Measurements from ENCODE around the gene PIGZ. TPM values are rescaled to one million over a fixed set of nuclear protein-coding genes. Genes with fewer than 3 reads are reported as not detected.
A peak's percentile ranks its signal among the peaks of the same experiment; 100 is the strongest.

Gene PIGZ
- under 1 TPM; 0.12 to 0.26 TPM for total RNA-seq

- Mint-ChIP-seq H3K27ac (no peak within 1 kb of the TSS), H3K36me3 (ENCODE audit: low read depth) (no peaks in the 10 kb centered on the region), H3K27me3 (ENCODE audit: low read depth) (peaks cover 20% of the 10 kb centered on the region), H3K4me1 (ENCODE audit: low read depth) (peaks cover 7% of the 10 kb centered on the region), H3K9me3 (peaks cover 4% of the 10 kb centered on the region), H3K4me3 (peak within 1 kb of the TSS; percentile 77)
- intact Hi-C loops (cut with micrococcal nuclease) = loop anchor here (1.0 to 2.0 kb wide), 5 partner anchors 26 to 432 kb away; partner anchors contain the start of genes CEP19, NCBP2 and PIGX
- CTCF ChIA-PET = interaction anchor here (1.4 to 4.0 kb wide), 2 partner anchors 17 to 130 kb away, joined by 3 to 27 read pairs; no protein-coding TSS in a partner anchor
- DNase-seq = peak; percentile 25
Measured at GRCh38 chr3:196968233-196969133, at the start of gene PIGZ. Gene PIGZ (minus strand): TSS chr3:196968833. CDS start chr3:196952031, 16,802 bp downstream.

DNA sequence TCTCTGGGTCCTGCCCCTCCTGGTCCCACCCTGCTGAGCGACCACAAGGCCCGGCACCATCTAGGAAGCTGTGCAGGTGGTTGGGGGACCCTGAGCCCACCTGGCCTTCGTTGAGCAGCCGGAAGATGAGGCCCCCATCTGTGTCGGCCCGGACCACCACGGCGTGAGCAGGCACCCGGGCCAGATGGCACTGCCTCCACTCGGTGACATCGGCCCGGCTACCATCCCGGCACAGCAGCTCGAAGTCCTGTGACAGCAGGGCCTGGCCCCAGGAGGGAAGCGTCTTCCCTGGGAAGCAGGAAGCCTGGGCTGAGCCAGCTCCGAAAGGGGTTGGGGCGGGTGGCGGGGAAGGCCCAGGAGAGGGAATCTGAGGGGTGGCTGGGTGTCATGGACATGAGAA, 48.4 kb upstream of the PIGZ start:
- no peaks in the 10 kb centered on the region for H3K9me3 Mint-ChIP-seq
- no peak overlapping the region for H3K4me3 Mint-ChIP-seq
- no peaks in the 10 kb centered on the region for H3K36me3 Mint-ChIP-seq (ENCODE audit: low read depth)
- H3K4me1 Mint-ChIP-seq (ENCODE audit: low read depth) = no peaks in the 10 kb centered on the region
- CTCF ChIA-PET = interaction anchor here (0.7 to 3.8 kb wide), 2 partner anchors 13 to 74 kb away, joined by 3 to 14 read pairs; partner anchors contain the start of genes MELTF and NCBP2
- intact Hi-C loops (cut with micrococcal nuclease) = no loop called here
- H3K27me3 Mint-ChIP-seq (ENCODE audit: low read depth) = no peaks in the 10 kb centered on the region
- no peak overlapping the region for H3K27ac Mint-ChIP-seq
- DNase-seq = no peak

GRCh38 chr3:197015790-197016736, 47.4 kb upstream of the PIGZ start:
- CTCF ChIA-PET = interaction anchor here (0.6 to 3.8 kb wide), 3 partner anchors 14 to 100 kb away, joined by 3 to 14 read pairs (median 3); partner anchors contain the start of genes MELTF and NCBP2
- H3K4me1 Mint-ChIP-seq (ENCODE audit: low read depth) = no peaks in the 10 kb centered on the region
- H3K27ac Mint-ChIP-seq = no peak overlapping the region
- H3K36me3 Mint-ChIP-seq (ENCODE audit: low read depth) = no peaks in the 10 kb centered on the region
- intact Hi-C loops (cut with micrococcal nuclease) = no loop called here
- H3K4me3 Mint-ChIP-seq = no peak overlapping the region
- H3K27me3 Mint-ChIP-seq (ENCODE audit: low read depth) = no peaks in the 10 kb centered on the region
- no peaks in the 10 kb centered on the region for H3K9me3 Mint-ChIP-seq
- no peak for DNase-seq

DNA sequence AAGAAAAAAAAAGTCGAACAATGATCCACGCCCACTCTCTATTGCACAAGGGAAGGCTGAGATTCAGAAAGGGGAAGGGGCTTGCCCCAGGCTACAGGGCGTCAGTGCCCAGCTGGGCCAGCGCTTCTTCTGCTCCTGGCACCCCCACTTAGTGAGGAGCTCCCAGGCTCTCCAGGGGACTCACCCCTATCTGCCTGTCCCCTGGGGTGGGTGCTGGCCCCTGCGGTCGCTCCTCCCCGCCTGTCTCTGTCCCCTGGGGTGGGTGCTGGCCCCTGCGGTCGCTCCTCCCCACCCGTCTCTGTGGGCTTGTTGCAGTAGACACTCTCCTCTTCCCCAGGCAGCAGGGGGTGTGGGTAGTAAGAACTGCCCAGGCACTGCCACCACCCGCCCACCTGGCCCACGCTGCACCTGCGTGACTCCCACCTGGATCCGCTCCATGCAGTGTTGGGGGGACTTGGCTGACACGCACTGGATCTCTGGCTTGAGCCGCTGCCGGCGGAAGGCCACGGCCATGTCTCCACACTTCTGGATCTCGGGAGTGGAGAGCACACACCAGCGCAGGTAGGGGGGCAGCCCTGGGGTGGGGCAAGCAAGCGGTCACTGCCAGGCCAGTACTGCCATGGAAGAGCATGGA, 46.4 kb upstream of the PIGZ start:
- DNase-seq = no peak
- Mint-ChIP-seq H3K36me3 (ENCODE audit: low read depth) (no peaks in the 10 kb centered on the region), H3K27me3 (ENCODE audit: low read depth) (no peaks in the 10 kb centered on the region), H3K4me3 (no peak overlapping the region), H3K9me3 (no peaks in the 10 kb centered on the region), H3K27ac (no peak overlapping the region), H3K4me1 (ENCODE audit: low read depth) (no peaks in the 10 kb centered on the region)
- intact Hi-C loops (cut with micrococcal nuclease) = no loop called here
- CTCF ChIA-PET = no interaction called here

GRCh38 chr3:197014024-197014423, 45.4 kb upstream of the PIGZ start:
- H3K9me3 Mint-ChIP-seq = no peaks in the 10 kb centered on the region
- H3K4me1 Mint-ChIP-seq (ENCODE audit: low read depth) = no peaks in the 10 kb centered on the region
- H3K27ac Mint-ChIP-seq = no peak overlapping the region
- intact Hi-C loops (cut with micrococcal nuclease) = no loop called here
- no peaks in the 10 kb centered on the region for H3K36me3 Mint-ChIP-seq (ENCODE audit: low read depth)
- no peak overlapping the region for H3K4me3 Mint-ChIP-seq
- no peaks in the 10 kb centered on the region for H3K27me3 Mint-ChIP-seq (ENCODE audit: low read depth)
- CTCF ChIA-PET = no interaction called here
- no peak for DNase-seq

DNA sequence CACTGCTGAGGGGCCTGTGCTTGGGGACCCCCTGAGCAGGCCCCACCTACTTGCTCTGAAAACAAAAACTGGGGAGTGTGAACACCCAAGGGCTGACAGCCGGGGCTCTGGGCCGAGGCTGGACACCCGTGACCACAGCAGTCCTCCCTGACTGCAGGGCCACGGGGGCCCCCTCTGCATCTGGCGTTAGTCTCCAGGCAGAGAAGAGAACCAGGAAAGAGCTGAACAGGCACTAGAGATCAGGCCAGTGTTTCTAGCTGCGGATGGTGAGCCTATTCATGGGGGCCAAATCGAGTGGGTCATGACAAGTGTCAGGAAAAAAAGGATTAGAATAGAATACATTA, 43.9 kb upstream of the PIGZ start:
- no peaks in the 10 kb centered on the region for H3K36me3 Mint-ChIP-seq (ENCODE audit: low read depth)
- H3K27me3 Mint-ChIP-seq (ENCODE audit: low read depth) = no peaks in the 10 kb centered on the region
- H3K9me3 Mint-ChIP-seq = no peaks in the 10 kb centered on the region
- CTCF ChIA-PET = no interaction called here
- DNase-seq = no peak
- H3K4me1 Mint-ChIP-seq (ENCODE audit: low read depth) = no peaks in the 10 kb centered on the region
- no peak overlapping the region for H3K4me3 Mint-ChIP-seq
- no peak overlapping the region for H3K27ac Mint-ChIP-seq
- intact Hi-C loops (cut with micrococcal nuclease) = no loop called here

- Mint-ChIP-seq H3K4me3 (no peak overlapping the region), H3K36me3 (ENCODE audit: low read depth) (no peaks in the 10 kb centered on the region), H3K27ac (no peak overlapping the region), H3K27me3 (ENCODE audit: low read depth) (no peaks in the 10 kb centered on the region), H3K4me1 (ENCODE audit: low read depth) (no peaks in the 10 kb centered on the region), H3K9me3 (no peaks in the 10 kb centered on the region)
- CTCF ChIA-PET = no interaction called here
- intact Hi-C loops (cut with micrococcal nuclease) = no loop called here
- DNase-seq = no peak
Measured at GRCh38 chr3:197011780-197012539, 43.3 kb upstream of the PIGZ start.

- Mint-ChIP-seq H3K4me1 (ENCODE audit: low read depth) (no peaks in the 10 kb centered on the region), H3K4me3 (no peak overlapping the region)
- DNase-seq = no peak
Measured at GRCh38 chr3:197010556-197011351, 42.1 kb upstream of the PIGZ start.

GRCh38 chr3:197009532-197010019, 40.9 kb upstream of the PIGZ start:
- Mint-ChIP-seq H3K4me3 (no peak overlapping the region), H3K27ac (no peak overlapping the region), H3K9me3 (no peaks in the 10 kb centered on the region), H3K27me3 (ENCODE audit: low read depth) (no peaks in the 10 kb centered on the region), H3K36me3 (ENCODE audit: low read depth) (no peaks in the 10 kb centered on the region), H3K4me1 (ENCODE audit: low read depth) (peaks cover under 1% of the 10 kb centered on the region)
- intact Hi-C loops (cut with micrococcal nuclease) = no loop called here
- no peak for DNase-seq
- CTCF ChIA-PET = no interaction called here

More at GRCh38 chr3:197010556-197011351, 42.1 kb upstream of the PIGZ start:
- CTCF ChIA-PET = no interaction called here
- Mint-ChIP-seq H3K9me3 (no peaks in the 10 kb centered on the region), H3K36me3 (ENCODE audit: low read depth) (no peaks in the 10 kb centered on the region), H3K27me3 (ENCODE audit: low read depth) (no peaks in the 10 kb centered on the region), H3K27ac (no peak overlapping the region)
- intact Hi-C loops (cut with micrococcal nuclease) = no loop called here

DNA sequence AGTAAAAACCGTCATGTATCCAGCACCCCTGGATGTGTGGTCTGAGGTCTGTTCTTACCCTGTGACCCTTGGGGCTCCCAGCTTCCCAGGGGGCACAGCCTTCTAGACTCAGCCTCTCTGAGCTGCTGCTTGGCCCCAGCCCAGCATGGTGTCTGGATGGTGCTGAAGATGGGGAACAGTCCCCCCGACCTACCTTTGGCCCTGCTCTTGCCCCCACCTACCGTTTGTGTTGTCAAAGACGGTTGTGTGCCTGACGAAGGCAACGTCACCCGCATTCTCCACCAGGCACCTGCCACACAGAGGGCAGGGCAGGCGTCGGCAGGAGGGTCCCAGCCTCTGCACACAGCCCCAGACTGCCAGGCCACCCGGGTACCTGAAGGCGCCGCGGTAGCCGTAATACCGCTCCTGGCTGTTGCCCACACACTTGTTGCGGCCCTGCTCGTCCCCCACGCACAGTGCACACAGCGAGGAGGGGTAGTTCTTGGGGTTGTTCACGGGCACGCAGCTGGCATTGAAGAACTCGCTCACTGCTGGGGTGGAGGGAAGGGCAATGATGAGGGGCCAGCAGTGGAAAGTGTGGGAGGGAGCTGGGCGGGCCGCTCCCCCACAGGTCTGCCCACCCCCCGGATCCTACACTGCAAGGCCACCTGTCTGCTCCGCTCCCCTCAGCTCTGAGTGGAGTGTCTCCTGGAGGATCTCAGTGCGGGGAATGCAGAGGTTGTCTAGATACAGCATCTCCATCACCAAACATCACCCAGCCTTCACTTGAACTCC, 40.0 kb upstream of the PIGZ start:
- peaks cover 5% of the 10 kb centered on the region for H3K4me1 Mint-ChIP-seq (ENCODE audit: low read depth)
- H3K9me3 Mint-ChIP-seq = no peaks in the 10 kb centered on the region
- H3K27ac Mint-ChIP-seq = no peak overlapping the region
- no peaks in the 10 kb centered on the region for H3K36me3 Mint-ChIP-seq (ENCODE audit: low read depth)
- intact Hi-C loops (cut with micrococcal nuclease) = no loop called here
- H3K4me3 Mint-ChIP-seq = no peak overlapping the region
- CTCF ChIA-PET = interaction anchor here (1.3 kb wide), 1 partner anchor 21 kb away, joined by 5 read pairs; the partner anchor contains the start of gene MELTF
- H3K27me3 Mint-ChIP-seq (ENCODE audit: low read depth) = no peaks in the 10 kb centered on the region
- no peak for DNase-seq

Measured in activated naive CD4-positive, alpha-beta T cell treated with anti-CD3 and anti-CD28 coated beads for 36 hours (primary cell).